ENCODE results near the gene ADAD2.

Gene ADAD2

DNA sequence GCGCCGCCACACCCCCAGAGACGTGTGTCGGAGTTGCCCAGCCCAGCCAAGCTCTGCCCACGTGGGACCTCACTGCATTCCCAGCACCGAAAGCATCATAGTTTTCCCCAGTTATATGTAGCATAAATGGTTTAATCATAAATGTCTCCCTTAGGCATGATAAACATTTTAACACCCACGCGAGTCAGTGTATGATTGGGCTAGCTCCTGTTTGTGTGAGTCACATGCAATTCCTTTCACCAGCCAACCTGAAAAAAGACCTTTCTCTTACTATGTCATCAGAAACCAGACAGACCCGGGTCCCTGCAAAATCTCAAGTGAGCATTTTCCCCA lies 13.2 kb upstream of the ADAD2 start:
- DNase-seq, result no peak

DNA sequence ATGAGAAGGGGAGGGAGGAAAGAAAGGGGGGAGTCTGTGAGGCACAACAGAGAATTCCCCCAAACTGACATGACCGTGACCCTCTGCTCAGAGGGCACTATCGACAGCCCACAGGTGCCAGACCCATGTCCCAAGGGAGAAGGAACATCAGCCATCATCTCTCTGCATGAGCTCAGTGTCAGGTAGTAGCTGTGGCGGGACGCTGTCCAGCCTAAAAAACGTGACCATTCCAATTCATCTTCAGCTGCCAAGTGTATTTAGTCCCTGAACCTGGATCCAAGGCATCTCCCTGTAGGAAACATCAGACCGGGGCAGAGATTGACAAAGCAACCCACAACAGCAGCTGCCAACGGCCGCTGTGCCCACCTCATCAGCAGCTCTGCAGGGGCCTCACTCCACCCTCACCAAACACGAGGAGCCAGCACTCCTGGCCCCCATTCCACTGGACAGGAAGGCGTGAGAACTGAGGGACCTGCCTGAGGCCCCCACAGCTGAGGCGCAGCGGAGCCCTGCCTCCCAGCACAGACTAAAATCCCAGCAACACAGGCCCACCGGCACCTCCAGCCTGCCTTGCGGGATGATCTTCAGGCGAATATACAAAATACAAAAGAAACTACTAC lies 12.7 kb upstream of the ADAD2 start:
- DNase-seq, result no peak

DNA sequence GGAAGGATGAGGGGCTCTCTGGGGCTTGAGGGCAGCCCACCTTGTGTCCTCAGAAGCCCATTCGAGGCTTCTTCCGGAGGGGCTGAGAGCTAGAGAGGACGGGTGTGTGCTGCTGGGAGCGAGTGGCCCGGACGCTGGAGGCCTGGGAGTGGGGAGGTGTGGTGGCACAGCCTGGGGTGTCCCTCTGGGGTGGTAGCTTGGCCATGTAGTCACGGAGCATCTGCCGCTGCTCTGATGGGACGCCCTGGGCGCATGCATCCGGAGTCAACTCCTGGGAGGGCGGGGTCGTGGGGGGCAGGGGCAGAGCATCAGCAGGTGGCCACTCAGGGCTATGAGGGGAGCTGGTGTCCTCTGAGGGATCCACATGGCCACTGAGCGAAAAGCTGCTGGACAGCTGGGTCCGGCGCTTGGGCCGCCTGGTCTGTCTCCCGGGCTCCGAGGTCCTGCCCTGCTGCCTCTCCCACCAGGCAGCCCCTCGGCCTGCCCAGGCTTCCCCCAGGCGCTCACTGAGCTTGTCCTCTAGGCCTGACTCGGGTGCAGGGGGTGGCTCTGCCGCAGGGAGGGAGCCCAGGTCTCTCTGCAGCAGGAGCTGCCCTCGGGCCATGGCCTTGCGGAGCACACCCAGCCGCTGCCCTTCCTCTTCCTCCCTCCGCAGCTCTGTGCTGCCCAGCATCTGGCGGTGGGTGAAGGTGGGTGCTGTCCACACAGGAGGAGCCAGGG lies 11.9 kb upstream of the ADAD2 start:
- DNase-seq, result no peak

DNA sequence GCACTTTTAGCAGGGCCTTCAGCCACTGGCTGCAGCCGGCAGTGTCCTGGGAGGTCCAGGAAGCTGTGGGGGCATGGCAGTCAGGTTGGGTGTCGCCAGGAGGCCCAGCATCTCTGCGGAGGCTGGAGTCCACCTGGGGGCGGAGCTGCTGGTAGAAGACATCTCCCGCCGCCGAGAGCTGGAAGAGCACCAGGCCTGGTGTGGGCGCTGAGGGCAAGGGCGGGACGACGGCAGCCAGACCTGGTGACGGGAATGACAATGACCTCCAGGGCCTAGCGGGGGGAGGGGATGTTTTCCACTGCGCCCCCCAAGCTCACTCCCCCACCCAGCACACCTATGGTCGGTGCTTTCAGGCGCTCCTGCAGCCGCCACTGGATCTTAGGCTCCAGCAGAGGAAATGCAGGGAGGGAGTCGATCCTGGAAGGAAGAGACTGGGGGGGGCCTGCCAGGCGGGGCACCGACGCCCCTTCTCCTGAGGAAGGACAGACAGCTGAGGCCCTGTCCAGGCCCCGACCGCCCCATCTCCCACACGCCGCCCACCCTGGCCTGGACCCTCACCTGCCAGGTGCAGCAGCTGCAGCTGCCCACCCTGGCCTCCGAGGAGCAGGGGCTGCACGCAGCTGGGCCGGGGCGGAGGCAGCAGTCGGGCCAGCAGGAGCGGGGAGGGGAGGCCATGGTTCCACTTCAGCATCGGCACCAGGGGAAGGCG lies 11.2 kb upstream of the ADAD2 start:
- no peak for DNase-seq

DNA sequence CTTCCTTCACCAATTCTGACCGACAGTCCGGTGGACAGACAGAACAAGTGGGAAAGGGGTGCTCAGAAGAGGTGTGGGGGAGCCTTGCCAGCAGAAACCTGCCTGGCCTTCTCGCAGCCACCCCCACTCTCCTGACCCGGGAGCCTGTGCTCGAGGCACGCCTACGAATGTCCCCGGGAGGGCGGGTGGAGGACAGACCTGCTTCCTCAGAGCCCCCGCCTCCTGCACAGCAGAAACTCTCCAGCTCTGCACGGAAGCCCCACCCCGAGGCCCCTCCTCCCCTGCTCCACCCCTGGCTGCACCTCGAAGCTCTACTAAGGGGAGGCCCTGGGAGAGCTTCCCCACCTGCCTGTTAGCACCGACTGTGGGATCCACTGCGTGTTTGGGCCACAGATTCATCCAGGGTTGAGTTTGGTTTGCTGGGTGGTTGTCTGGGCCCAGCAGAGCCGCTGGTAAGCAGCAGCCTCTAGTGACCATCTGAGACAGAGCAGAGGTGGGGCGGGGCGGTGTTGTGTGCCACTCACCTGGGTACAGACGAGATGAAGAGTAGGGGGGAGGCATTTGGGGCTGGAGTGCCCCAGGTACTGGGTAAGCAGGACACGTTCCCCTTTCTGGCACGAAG lies 10.3 kb upstream of the ADAD2 start:
- DNase-seq, result no peak

DNA sequence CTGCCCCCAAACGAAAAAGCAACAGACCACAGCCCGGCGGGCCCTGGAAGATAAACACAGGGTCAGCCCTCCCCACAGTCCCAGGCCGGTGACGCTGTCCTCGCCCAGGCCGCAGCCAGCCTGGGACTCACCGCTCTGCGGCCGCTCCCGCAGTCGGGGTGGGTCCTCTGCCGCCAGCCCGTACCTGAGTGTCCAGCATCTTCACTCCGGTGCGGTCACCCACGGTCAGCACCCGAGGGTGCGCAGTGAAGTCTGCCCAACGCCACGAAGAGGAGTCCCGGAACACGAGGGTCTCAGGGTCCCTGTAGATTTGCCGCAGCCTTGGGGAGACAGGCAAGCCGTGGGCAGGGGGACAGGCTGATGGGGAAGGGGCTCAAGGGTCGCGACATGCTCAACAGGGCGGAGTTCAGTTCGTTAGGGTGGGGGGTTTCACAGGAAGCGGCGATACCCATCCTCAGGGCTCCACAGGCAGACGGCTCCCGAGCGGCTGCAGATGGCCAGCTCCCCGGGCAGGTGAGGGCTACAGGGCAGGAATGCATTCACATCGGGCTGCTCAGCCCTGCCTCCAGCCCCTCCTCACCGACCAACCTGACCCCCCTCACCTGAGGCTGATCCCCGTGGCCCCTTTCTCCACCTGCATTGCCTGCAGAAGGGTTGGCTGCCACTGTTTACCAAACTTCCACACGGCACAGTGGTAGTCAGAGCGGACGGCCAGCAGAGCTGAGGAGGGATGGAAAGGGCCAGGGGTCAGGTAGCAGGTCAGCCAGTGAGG lies 9.6 kb upstream of the ADAD2 start:
- no peak for DNase-seq

DNA sequence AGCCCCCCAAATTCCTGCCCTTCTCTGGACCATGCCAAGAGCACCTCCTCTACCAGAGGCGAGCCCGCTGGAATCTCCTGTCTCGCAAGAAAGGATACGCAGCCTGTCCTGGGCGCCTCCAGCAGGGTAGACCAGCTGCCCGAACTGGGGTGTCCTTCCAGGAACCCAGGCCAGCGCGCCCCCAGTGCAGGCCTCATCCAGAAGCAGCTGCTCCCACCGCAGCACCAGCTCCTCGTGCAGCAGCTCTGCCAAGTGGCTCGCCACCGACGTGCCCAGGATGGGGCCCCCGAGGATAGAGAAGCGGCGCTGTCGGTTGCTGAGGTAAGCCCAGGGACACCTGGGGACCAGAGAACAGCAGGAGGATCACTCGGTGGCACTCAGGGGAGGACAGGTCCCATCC lies 8.9 kb upstream of the ADAD2 start:
- no peak for DNase-seq

DNA sequence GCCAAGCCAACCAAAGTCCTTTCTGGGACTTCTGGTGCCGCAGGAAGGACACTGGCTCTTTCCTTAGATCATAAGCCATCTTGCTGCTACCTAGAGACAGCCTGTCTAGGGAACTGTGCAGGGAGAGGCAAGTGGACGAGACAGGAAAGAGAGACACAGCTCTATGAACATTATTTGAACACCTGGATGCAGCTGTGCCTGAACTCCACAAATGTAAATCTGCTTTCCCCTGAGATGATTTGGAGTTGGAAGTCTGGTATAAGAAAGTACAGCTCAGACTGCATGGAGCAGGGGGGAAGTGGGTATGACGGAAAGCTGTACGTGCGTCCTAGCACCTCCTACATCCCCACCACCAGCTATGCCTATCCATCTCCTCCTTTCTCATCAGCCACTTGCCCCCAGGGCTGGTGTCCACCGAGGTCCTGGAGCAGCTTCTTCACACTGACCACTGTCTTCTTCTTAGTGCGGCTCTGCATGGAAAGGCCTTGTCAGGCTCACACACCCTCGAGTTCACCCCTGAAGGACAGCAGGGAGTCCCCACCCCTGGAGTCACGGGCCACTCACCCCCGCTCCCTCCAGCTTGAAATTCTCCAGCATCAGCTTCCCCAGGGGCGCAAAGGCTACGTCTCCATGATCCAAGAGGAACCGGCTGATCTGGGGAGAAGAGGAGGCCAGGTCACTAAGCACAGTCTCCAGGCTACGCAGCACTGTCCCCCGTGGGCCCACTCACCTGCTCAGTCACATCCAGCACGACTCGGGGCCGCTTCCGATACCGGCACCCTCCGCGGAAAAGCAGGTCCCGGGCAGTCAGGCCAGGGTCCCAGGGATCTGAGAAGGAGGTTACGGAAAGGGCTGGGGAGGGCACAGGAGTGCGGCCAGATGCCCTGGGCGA lies 8.0 kb upstream of the ADAD2 start:
- DNase-seq, result no peak

DNA sequence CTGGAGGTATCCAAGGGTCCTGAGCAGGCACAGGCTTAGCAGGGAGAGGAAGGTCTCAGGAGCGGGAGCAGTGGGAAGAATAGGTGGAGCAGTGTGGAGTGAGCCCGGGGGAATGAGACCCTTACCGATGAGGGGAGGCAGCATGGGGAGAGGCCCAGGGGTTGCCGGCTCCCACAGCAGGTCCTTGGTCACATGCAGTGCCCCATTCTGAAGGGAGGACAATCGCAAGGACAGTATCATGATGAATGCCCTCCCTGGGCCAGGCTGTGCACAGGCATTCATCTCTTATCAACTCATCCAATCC lies 7.4 kb upstream of the ADAD2 start:
- DNase-seq, result no peak

DNA sequence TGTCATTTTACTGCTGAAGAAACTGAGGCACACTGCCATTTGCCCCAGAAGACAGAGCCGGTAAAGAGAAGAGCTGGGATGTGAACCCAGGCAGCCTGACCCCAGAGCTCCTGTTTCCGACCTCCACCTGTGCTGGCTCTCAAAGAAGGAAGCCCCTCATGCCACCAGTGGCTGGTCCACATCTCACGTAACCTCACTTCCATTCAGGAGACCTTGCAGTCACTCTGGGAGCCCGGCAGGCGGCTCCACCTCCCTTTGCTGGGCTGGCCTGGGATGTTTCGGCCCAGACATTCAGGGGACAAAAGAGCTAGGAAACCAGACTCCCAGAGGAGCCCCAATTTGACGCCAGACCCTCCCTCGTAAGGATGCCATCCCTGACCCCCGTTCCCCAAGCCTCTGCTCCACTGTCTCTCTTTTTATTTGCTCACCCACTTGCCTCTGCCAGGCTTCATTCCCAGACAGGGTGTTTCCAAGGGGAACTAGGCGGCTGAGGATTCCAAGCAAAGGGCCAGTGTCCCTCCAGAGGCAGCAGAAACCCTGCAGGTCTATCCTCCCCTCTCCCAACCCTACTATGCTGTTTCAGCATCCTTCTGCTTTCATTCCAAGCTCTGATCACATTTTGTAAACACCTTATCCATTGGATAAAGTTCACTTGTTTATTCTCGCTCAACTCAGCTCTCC lies 6.9 kb upstream of the ADAD2 start:
- DNase-seq, result no peak

DNA sequence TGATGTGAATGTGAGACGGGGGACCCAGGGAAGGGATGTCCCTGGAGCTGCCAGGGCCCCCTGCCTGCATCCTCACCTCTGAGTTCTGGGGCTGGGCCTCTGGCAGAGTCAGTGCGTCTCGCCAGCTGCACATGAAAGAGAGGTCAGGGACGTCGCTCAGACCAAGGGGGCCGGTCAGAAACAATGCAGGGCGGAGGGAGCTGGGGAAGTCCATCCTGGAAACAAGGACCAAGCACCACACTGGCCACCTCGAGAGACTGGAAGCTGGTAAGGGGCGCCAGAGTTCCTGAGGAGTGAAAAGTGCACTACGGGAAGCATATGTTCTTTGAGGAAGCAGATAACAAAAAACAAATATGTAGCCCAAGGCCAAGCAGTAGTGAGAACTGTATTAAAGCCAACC lies 6.2 kb upstream of the ADAD2 start:
- DNase-seq, result no peak

DNA sequence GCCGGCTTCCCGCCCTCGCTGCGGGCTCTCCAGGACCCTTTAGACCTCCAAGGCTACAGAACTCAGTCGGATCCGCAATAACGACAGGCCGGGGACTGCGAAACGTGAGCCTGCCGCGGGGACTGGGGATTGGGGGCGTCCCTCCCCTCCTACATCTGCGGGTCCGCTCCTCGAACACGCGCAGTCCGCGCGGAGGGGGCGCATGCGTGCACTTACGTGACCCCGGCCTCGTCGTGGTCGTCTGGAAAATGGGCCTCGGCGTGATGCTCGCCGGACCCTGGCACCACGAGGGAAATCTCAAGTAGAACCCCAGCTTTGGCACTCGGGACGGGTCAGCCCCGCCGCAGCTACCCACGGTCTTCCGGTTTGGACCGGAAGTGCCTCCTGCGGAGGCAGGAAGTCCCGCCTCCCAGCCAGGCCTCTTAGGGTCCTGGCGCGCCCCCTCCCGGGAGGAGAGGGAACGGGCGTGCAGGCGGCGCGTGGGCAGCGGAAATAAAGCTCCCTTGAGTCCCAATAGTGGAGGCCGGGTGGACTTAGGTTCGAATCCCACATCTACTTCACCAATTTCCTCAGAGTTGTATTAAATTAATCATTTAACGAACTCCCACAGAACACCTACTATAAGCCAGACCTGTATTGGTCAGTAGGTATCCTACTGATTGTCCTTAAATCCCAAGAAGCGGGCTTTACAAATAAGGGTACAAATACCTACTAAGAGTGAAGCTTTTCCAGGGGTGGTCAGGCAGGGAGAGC lies 4.1 kb upstream of the ADAD2 start, which contains the start of gene TAF1C:
Gene TAF1C (minus strand): TSS at position 373 of the 753 bp plus-strand sequence. CDS start 2,069 bp downstream, outside the sequence.
- DNase-seq, result peak; percentile 84

DNA sequence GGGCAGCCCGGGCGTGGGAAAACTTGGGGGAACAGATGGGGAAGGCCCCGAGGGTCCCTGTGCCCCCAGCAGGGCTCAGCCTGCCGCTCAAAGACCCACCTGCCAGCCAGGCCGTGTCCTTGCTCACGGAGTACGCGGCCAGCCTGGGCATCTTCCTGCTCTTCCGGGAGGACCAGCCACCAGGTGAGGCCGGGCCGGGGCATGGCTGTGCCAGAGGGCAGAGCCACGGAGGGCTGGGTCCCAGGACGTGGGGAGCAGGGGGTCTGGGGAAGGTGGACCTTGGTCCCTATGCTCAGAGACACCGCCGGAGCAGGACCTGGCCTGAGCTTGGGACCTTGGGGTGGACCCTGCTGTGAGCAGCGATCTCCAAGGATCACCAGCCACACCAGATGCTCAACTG lies 509 bp downstream of the ADAD2 start:
- no peak for DNase-seq

DNA sequence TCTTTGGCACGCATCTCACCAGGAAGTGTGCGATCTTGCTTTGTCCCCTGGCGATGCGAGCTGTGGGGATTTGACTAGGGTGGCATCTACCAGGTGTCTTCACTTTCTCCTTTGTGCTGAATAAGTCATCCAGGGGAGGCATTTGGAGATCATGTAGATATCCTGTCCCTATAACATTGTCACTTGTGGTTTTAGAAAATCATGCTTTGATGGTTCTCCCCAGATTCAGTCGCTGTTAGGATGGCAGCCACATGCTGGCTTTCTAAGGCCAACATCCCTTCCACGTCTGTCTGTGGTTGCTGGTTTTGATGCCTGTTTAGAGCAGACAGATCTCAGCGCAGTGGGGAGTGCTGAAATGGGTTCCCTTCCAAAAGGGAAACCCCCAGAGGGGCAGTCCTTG lies 2.5 kb downstream of the ADAD2 start:
- no peak for DNase-seq

DNA sequence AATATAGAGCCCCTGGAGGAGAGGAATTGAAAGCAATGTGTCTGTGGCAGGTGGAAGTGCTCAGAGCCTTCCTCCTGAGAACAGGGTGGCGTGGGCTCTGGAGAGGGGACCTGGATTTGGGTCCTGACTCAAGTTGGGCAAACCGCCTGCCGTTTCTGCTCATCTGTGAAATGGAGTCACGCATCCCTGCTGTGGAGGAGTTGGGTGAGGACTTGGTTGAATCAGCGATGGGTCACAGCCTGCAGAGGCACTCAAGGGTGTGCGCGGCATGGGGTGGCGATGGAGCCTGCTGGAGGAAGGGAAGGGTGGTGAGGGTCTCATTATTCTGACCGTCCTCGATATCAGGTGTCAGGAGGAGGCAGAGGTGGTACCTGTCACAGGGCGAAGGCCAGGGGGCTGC lies 3.1 kb downstream of the ADAD2 start:
- no peak for DNase-seq

DNA sequence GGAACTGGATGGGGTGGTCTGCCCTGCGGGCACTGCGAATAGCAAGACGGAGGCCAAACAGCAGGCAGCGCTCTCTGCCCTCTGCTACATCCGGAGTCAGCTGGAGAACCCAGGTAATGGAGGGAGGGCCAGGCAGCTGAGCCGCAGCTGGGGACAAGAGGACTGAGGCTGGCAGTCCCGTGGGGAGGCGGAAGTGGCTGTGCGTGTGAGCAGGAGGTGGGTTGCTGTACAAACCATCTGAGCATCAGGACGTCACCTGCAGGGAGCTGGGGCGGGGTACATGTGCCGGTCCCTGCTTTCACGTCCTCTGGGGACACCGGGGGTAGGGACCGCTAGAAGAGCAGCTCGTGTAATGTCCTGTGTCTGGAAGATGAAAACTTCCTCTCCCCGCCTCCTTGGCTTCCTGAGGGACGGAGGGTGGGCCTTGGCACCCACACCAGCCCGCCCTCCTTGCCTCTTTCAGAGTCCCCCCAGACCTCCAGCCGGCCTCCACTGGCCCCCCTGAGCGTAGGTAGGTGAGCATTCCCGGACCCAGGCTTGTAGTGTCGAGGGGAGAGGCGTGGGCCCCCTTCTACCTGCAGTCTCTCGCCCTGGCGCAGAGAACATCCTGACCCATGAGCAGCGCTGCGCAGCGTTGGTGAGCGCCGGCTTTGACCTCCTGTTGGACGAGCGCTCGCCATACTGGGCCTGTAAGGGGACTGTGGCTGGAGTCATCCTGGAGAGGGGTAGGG lies 3.7 kb downstream of the ADAD2 start:
- peak; percentile 27 for DNase-seq

DNA sequence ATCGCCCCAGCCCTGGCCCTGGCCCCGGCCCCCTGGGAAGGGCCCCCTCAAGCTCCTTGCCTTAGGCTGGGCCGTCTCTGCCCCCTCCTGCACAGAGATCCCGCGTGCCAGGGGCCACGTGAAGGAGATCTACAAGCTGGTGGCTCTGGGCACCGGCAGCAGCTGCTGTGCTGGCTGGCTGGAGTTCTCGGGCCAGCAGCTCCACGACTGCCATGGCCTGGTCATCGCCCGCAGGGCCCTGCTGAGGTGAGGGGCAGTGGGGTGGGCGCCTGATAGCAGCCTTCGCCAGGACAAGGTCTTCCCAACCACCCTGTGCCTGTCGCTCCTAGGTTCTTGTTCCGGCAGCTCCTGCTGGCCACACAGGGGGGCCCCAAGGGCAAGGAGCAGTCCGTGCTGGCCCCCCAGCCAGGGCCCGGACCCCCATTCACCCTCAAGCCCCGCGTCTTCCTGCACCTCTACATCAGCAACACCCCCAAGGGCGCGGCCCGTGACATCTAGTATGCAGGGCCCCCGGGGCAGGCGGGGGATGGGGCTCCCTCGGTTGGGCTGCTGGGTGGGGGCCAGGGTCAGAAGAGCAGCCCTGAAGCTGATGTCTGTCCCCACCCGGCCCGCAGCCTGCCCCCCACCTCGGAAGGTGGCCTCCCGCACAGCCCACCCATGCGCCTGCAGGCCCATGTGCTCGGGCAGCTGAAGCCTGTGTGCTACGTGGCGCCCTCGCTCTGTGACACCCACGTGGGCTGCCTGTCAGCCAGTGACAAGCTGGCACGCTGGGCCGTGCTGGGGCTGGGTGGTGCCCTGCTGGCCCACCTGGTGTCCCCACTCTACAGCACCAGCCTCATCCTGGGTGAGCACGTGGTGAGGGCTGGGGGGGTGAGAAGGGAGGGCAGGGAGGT lies 4.5 kb downstream of the ADAD2 start:
- DNase-seq, result no peak

DNA sequence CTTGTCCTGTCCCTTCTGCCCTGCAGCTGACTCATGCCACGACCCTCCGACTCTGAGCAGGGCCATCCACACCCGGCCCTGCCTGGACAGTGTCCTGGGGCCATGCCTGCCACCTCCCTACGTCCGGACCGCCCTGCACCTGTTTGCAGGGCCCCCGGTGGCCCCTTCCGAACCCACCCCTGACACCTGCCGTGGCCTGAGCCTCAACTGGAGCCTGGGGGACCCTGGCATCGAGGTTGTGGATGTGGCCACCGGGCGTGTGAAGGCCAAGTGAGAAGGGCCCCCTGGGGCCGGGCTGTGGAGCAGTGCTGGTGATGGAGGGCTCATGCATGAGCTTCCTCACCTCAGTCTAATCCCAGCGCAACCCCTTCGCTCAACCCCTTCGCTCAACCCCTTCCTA lies 5.1 kb downstream of the ADAD2 start:
- no peak for DNase-seq

Measured in activated effector memory CD4-positive, alpha-beta T cell treated with Interleukin-2 at 50 U/mL for 16 hours (primary cell).